ENCODE data around the gene KCTD11.

The KCTD11 gene

GRCh38 chr17:7351665-7352502, at the start of gene KCTD11:
TSS of gene KCTD11 (plus strand) at chr17:7352162.
- DNase-seq (ENCODE audit: low read depth) = no peak

- DNase-seq (ENCODE audit: low read depth) = no peak
These were observed 47.8 kb upstream of the KCTD11 start for GRCh38 chr17:7304179-7304578.

GRCh38 chr17:7306911-7307685, 44.9 kb upstream of the KCTD11 start, which contains the start of gene EIF5A:
TSS of gene EIF5A (plus strand) at chr17:7307628. CDS start at chr17:7309636, 2,008 bp downstream.
- peak; percentile 93 for DNase-seq (ENCODE audit: low read depth)

- DNase-seq (ENCODE audit: low read depth) = no peak
These were observed 44.0 kb upstream of the KCTD11 start for GRCh38 chr17:7307686-7308624.

- no peak for DNase-seq (ENCODE audit: low read depth)
These were observed 43.1 kb upstream of the KCTD11 start for GRCh38 chr17:7308625-7309433.

GRCh38 chr17:7309628-7310027, 42.3 kb upstream of the KCTD11 start:
- no peak for DNase-seq (ENCODE audit: low read depth)

- DNase-seq (ENCODE audit: low read depth) = no peak
These were observed 40.8 kb upstream of the KCTD11 start for GRCh38 chr17:7311110-7311705.

- DNase-seq (ENCODE audit: low read depth) = no peak
These were observed 39.4 kb upstream of the KCTD11 start for GRCh38 chr17:7312432-7313087.

GRCh38 chr17:7313088-7313889, 38.7 kb upstream of the KCTD11 start:
- DNase-seq (ENCODE audit: low read depth) = no peak

- DNase-seq (ENCODE audit: low read depth) = no peak
These were observed 37.9 kb upstream of the KCTD11 start for GRCh38 chr17:7313890-7314718.

- DNase-seq (ENCODE audit: low read depth) = no peak
These were observed 37.0 kb upstream of the KCTD11 start, which contains the start of gene GPS2 for GRCh38 chr17:7314719-7315569. TSS of gene GPS2 (minus strand) at chr17:7315360. CDS start at chr17:7315052, 308 bp downstream.

- DNase-seq (ENCODE audit: low read depth) = no peak
These were observed 36.3 kb upstream of the KCTD11 start for GRCh38 chr17:7315570-7316235.

GRCh38 chr17:7317161-7317803, 34.7 kb upstream of the KCTD11 start:
- DNase-seq (ENCODE audit: low read depth) = no peak

- no peak for DNase-seq (ENCODE audit: low read depth)
These were observed 33.7 kb upstream of the KCTD11 start for GRCh38 chr17:7318121-7318860.

- DNase-seq (ENCODE audit: low read depth) = no peak
These were observed 30.5 kb upstream of the KCTD11 start for GRCh38 chr17:7321466-7321865.
